NK-92 treated with Interleukin-12 subunit alpha and Interleukin-12 subunit beta, amount 100 ng/mL, for 24 hours (cell line): Measurements from ENCODE around the gene NPAT.
"Not testable (repeated sequence)": the region's sequence is repeated elsewhere in the genome, so short reads cannot be mapped to it uniquely, and the experiment has no call there.

Experiments used
- DNase-seq: peaks from one replicate; lab custom pipeline; 2025; lab: John Stamatoyannopoulos, UW

The NPAT gene

GRCh38 chr11:108218912-108219783 lies 3.3 kb downstream of the NPAT start:
- no peak for DNase-seq

GRCh38 chr11:108218455-108218854 lies 4.0 kb downstream of the NPAT start:
- no peak for DNase-seq

- no peak for DNase-seq
These were observed 5.5 kb downstream of the NPAT start for GRCh38 chr11:108216988-108217387.

GRCh38 chr11:108213784-108214183 lies 8.7 kb downstream of the NPAT start:
- DNase-seq = no peak

- no peak for DNase-seq
These were observed 12.0 kb downstream of the NPAT start for GRCh38 chr11:108210441-108210840.

GRCh38 chr11:108207683-108208060 lies 14.8 kb downstream of the NPAT start:
- DNase-seq = no peak

GRCh38 chr11:108206969-108207682 lies 15.3 kb downstream of the NPAT start:
- no peak for DNase-seq

GRCh38 chr11:108206171-108206570 lies 16.3 kb downstream of the NPAT start:
- no peak for DNase-seq

GRCh38 chr11:108204929-108205499 lies 17.4 kb downstream of the NPAT start:
- DNase-seq = no peak

- no peak for DNase-seq
These were observed 18.1 kb downstream of the NPAT start for GRCh38 chr11:108204376-108204775.

- no peak for DNase-seq
These were observed 19.4 kb downstream of the NPAT start for GRCh38 chr11:108203075-108203474.

- no peak for DNase-seq
These were observed 22.8 kb downstream of the NPAT start for GRCh38 chr11:108199446-108200321.

- no peak for DNase-seq
These were observed 23.6 kb downstream of the NPAT start for GRCh38 chr11:108198833-108199232.

- DNase-seq = no peak
These were observed 25.1 kb downstream of the NPAT start for GRCh38 chr11:108197351-108197750.

GRCh38 chr11:108196901-108197300 lies 25.5 kb downstream of the NPAT start:
- no peak for DNase-seq

- DNase-seq = no peak
These were observed 28.7 kb downstream of the NPAT start for GRCh38 chr11:108193725-108194124.

- no peak for DNase-seq
These were observed 44.9 kb downstream of the NPAT start for GRCh38 chr11:108177570-108177969.

GRCh38 chr11:108170184-108170583 lies 52.3 kb downstream of the NPAT start:
- DNase-seq = no peak

GRCh38 chr11:108167624-108168023 lies 54.8 kb downstream of the NPAT start:
- DNase-seq = no peak

GRCh38 chr11:108162878-108163277 lies 59.6 kb downstream of the NPAT start:
- DNase-seq = not testable (repeated sequence)

GRCh38 chr11:108160970-108161566 lies 61.4 kb downstream of the NPAT start:
- DNase-seq = no peak

- no peak for DNase-seq
These were observed 67.8 kb downstream of the NPAT start for GRCh38 chr11:108154591-108154990.
